GM10248 (cell line): ENCODE results near the gene FAM89B.
A peak's percentile ranks its signal among the peaks of the same experiment; 100 is the strongest.
"Not testable (repeated sequence)": the region's sequence is repeated elsewhere in the genome, so short reads cannot be mapped to it uniquely, and the experiment has no call there.

ENCODE experiments used
- CTCF ChIA-PET: fragments of 300-600 bp; sonication (Branson Sonifier 250); formaldehyde crosslinking; extraction: SDS; loops from one replicate; lab custom pipeline; 2021; ENCODE audit warnings: antibody characterized with exemption; lab: Yijun Ruan, JAX
- POLR2A ChIA-PET: fragments of 350-650 bp; sonication (Branson Sonifier 250); formaldehyde crosslinking; extraction: SDS; loops from one replicate; lab custom pipeline; 2020; ENCODE audit warnings: antibody characterized with exemption; lab: Yijun Ruan, JAX
- DNase-seq: peaks from one replicate; pipeline ENCODE4 v3.0.0; 2012; ENCODE audit errors: extremely low spot score
- CTCF ChIP-seq: IDR thresholded peaks from 2 replicates; pipeline ENCODE4 v1.5.1; 2012; ENCODE audit warnings: mild to moderate bottlenecking, low read depth; ENCODE audit errors: extremely low read depth, missing control alignments, control extremely low read depth

The FAM89B gene

GRCh38 chr11:65572356-65573051, at the start of gene FAM89B:
Gene FAM89B, plus strand, starts transcription at chr11:65572538. Its CDS starts 132 bp downstream, at chr11:65572670.
- no peak for TF ChIP-seq CTCF

GRCh38 chr11:65522718-65523630, 49.4 kb upstream of the FAM89B start:
- POLR2A ChIA-PET = not testable (repeated sequence)
- CTCF ChIA-PET = interaction anchor here (8.5 kb wide), 1 partner anchor 18 kb away, joined by 77 read pairs; no protein-coding TSS in a partner anchor

More at GRCh38 chr11:65572356-65573051, at the start of gene FAM89B:
- POLR2A ChIA-PET = interaction anchor here (0.5 to 1.6 kb wide), 4 partner anchors 15 to 239 kb away, joined by 3 to 6 read pairs (median 4); partner anchors contain the start of genes DPF2, NEAT1 and PCNX3
- CTCF ChIA-PET = interaction anchor here (0.8 to 4.8 kb wide), 19 partner anchors 9 to 490 kb away, joined by 3 to 67 read pairs (median 4); partner anchors contain the start of genes MUS81, PCNX3 and SIPA1
- DNase-seq = peak; percentile 81

GRCh38 chr11:65523631-65523968, 48.7 kb upstream of the FAM89B start:
- CTCF ChIA-PET = interaction anchor here (8.5 kb wide), 1 partner anchor 18 kb away, joined by 77 read pairs; no protein-coding TSS in a partner anchor
- POLR2A ChIA-PET, DNase-seq: not testable (repeated sequence)

More at GRCh38 chr11:65522718-65523630, 49.4 kb upstream of the FAM89B start:
- peak; percentile 13 for DNase-seq

- peak; percentile 14 for DNase-seq
- CTCF ChIA-PET = interaction anchor here (8.5 kb wide), 1 partner anchor 17 kb away, joined by 77 read pairs; no protein-coding TSS in a partner anchor
- no peak for TF ChIP-seq CTCF
- POLR2A ChIA-PET = interaction anchor here (1.4 to 1.9 kb wide), 4 partner anchors 12 to 19 kb away, joined by 3 to 18 read pairs (median 11); no protein-coding TSS in a partner anchor
These were observed 48.2 kb upstream of the FAM89B start for GRCh38 chr11:65524014-65524740.

GRCh38 chr11:65524741-65525545, 47.4 kb upstream of the FAM89B start, which contains the start of gene SCYL1:
Gene SCYL1, plus strand, starts transcription at chr11:65525083. Its CDS starts 71 bp downstream, at chr11:65525154.
- no peak for TF ChIP-seq CTCF
- CTCF ChIA-PET = interaction anchor here (1.4 to 8.5 kb wide), 2 partner anchors 13 to 16 kb away, joined by 4 to 77 read pairs; no protein-coding TSS in a partner anchor
- POLR2A ChIA-PET = interaction anchor here (0.5 to 1.9 kb wide), 12 partner anchors 11 to 417 kb away, joined by 3 to 18 read pairs (median 5); partner anchors contain the start of genes MALAT1 and NEAT1
- peak; percentile 96 for DNase-seq

GRCh38 chr11:65525546-65526480, 46.5 kb upstream of the FAM89B start:
- ChIA-PET POLR2A (interaction anchor here (0.6 to 1.9 kb wide), 11 partner anchors 11 to 418 kb away, joined by 3 to 18 read pairs (median 5); partner anchors contain the start of genes MALAT1 and NEAT1), CTCF (interaction anchor here (1.1 to 8.5 kb wide), 3 partner anchors 14 to 264 kb away, joined by 3 to 77 read pairs (median 4); partner anchors contain the start of gene POLA2)
- TF ChIP-seq CTCF = no peak
- DNase-seq = no peak
